HG03097 (cell line): Measurements from ENCODE around the gene ARID4B.
"Not testable (repeated sequence)": the region's sequence is repeated elsewhere in the genome, so short reads cannot be mapped to it uniquely, and the experiment has no call there.

Source experiments
- ATAC-seq: cut with Tn5 transposase; IDR thresholded peaks from one replicate; pipeline ENCODE4 v1.9.1; 2021; ENCODE audit not compliant: unreplicated experiment, low FRiP score

The ARID4B gene

DNA sequence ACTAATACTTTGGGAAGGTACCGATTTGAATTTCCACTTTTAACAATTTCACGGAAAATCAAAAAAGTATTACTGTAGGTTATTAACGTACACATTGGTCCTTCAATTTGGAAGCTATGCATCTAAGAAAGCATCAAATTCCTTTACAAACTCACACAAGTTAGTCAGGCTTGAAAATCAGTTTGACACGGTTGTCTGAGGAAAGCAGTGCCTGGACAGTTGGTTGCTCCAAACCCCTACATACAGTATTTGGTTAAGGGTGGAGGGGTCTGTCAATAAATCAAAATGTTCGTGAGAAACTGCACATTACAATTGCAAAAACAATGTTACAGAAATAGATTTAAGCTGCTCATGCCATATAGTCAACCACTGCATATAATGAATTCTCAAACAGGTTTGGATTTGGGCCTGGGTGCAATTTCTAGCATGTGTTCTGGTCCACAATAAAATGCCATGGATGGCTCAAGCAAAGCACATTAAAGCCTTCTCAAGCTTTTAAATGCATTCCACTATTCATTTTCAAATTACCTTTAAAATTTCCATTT lies 147.0 kb downstream of the ARID4B start:
- no peak for ATAC-seq

DNA sequence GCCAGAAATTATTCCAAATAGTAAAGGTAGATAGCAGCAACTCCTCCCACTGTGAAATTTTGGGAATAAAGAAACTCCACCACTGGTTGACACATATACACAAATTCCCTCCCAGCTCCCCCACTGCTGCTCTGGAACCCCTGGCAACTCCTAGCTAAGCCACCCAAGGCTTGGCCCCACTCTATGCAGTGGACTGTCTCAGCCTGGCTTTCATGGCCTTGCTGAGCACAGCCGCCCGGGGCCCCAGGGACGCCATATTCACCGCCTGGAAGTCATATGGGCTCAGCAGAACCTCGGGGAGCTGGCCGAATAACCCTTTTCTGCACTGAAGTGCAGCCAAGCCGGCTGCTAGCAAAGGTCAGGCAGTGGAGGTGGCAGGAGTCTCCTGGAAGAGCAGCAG lies 151.5 kb downstream of the ARID4B start:
- no peak for ATAC-seq

DNA sequence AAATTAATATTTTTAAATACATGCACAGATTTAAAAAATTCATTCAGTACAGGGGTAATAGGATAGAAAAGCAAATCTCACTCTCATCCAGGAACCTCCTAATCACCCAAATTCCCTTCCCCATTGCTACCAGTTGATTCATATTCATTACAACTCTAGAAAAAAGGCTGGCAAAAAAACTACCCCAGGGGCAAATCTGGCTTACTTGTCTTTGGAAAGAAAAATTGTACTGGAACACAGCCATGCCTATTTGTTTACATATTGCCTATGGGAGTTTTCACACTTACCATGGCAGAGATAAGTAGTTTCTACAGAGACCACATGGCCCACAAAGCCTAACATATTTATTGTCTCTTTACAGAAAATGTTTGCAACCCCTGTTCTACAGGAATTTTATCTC lies 158.0 kb downstream of the ARID4B start:
- ATAC-seq = no peak

DNA sequence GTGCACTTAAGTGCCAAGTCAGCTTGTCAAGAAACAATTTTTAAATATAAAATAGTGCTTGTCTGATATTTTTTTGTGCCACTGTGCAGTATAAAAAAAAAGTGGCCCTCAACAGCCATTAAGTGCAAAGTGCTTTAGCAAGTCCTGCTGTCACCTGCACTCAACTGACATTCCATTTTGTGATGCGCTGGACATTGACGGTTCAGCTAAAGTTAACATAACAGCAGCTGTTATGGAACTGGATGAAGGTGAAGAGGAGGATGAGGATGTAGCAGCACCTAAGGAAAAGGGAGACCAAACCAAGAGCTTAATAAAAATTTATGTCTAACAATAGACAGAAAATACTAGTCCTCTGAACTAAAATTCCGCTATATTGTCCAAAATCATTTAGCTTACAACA lies 159.6 kb downstream of the ARID4B start:
- no peak for ATAC-seq

DNA sequence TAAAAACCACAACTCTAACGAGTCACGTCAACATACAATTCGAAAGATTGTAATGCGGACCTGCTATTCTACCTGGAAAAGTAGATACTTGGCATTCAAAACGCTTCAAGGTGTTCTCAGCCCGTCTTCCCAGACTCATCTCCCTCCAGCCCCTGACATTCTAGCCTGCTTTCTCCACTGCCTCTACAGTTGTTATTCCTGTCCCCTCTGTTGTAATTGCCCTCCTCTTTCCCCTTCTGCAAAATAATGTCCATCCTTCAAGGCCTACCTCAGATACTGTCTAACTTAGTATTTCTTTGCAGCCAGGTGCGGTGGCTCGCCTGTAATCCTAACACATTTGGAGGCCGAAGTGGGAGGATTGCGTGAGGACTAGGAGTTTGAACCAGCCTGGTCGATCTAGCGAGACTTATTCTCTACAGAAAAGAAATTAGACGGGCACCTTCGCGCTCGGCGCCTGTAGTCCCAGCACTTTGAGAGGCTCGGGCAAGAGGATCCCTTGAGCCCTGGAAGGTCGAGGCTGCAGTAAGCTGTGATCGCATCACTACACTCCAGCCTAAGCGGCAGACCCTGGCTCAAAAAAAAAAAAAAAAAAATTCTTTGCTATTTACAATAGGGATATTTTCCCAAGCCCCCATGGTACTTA lies 166.2 kb downstream of the ARID4B start:
- ATAC-seq = no peak

DNA sequence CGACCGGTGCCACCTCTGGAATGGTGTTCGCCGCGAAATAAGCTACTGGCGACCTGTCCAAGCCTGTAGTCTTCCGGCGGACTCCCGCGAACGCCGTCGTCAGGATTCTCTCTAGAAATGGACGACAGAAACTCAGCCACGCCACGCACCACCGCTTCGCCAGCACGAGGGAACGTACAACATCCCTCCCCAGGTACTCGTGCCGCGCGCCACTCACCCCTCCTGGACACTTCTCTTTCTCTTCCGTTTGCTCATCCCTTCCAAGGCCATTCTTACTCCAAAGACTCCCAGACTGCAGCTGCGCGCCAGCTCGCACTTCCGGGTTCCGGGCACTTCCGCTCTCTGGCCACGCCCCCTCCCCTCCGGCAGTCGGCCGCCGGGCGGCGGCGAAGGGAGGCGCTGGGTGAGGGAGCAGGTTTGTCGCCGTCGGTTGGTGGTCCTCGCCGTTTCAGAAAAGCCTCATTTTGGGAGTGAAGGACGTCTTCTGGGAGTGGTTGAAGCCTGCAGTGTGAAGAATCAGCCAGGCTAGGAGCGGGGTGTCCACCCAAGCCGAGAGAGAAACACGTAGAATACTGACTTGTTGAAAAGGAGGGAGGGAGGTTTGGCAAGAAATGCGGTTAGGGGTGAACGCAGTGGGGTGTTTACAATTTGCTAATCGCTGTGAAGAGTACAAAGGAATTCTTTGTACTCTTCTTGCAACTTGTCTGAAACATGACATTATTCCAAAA lies 166.9 kb downstream of the ARID4B start, which contains the start of gene RBM34:
Gene RBM34 (minus strand): TSS at position 294 of the 728 bp plus-strand sequence. CDS start 24 bp downstream, at position 270.
- ATAC-seq = peak; percentile 89

DNA sequence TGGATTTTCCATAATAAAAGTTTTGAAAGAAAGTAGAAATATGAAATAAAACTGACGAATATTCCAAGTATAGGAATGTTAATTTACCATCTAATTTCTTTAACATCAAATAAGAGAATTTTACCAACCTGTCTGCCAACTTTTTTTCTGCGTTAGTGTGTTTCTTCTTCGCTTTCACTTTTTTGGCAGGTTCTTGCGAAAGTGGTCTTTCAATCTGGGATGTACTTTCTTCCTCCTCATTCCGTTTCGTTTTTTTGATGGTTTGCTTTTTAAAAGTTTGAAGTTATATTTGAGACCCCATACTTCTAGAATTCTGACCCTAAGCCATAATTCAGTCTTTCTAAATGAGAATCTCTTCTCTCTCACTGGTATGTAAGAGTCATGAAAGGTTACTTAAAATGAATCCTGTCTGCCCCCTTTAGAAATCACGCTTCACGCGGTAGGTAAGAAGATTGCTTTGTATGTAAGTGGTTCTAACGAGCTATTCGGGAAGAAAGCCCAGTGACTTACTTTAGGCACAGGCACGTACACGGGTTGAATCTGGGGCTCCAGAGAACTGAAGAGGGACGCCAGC lies 167.5 kb downstream of the ARID4B start:
- ATAC-seq = no peak

DNA sequence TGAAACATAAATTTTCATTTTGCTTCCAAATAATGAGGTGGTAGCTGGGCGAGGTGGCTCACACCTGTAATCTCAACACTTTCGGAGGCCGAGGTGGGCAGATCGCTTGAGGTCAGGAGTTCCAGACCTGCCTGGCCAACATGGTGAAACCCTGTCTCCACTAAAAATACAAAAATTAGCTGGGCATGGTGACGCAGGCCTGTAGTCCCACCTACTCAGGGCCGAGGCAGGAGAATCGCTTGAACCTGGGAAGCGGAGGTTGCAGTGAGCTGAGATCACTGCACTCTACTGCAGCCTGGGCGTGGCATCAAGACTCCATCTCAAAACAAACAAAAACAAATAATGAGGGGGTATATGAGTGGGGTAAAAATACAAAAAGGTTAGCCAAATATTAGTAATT lies 168.0 kb downstream of the ARID4B start:
- not testable (repeated sequence) for ATAC-seq

DNA sequence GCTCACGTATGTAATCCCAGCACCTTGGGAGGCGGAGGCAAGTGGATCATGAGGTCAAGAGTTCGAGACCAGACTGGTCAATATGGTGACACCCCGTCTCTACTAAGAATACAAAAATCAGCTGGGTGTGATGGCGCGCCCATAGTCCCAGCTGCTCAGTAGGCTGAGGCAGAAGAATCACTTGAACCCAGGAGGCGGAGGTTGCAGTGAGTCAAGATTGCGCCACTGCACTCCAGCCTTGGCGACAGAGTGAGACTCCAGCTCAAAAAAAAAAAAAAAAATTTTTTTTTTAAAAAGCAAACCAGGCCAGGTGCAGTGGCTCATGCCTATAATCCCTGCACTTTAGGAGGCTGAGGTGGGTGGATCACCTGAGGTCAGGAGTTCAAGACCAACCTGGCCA lies 168.7 kb downstream of the ARID4B start:
- not testable (repeated sequence) for ATAC-seq

DNA sequence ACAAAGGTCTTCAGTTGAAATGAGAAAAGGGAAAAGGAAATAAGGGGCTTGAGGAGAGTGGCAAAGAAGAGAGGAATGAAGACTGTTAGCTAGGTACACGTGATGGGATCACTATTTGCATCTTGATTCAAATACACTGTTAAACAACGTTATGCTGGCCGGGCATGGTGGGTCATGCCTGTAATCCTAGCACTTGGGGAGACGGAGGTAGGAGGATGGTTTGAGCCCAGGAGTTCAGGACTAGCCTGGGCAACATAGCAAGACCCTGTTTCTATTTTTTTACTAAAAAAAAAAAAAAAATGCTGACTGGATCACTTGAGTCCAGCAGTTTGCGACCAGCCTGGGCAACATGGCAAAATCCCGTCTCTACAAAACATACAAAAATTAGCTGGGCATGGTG lies 169.3 kb downstream of the ARID4B start:
- no peak for ATAC-seq

DNA sequence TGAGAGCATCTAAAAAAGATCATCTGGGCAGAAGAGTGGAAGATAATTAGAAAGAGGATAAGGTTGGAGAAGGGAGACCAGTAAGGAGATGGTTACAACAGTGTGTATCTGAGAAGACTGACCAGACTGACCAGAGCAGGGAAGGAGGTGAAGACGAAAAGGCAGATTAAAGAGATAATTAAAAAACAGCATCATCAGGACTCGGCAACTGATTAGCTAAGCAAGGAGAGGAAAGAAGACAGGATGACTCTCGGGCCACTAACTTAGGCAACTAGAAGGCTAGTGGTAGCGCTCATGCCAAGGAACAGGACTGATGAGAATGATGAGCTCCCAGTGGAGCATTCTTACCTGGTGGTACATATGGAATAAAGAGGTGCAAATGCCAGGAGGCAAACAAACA lies 170.8 kb downstream of the ARID4B start:
- ATAC-seq = no peak

DNA sequence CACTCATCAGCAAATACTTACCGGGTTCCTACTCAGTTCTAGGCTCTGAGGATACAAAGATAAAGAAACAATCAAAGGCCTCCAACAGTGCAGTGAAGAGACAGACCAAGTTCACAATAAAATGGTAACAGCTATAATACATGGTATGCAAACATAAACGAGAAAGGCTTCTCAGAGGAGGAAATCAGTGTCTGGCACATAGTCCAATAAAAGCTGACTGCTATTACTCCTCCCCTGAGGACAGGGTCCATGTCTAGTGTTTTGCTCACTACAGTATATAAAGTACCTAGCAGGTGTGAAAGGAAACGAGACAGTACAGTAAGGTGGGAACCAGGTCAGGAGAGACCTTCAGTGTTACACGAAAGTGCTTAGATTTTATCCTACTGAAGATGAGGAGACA lies 171.2 kb downstream of the ARID4B start:
- no peak for ATAC-seq

DNA sequence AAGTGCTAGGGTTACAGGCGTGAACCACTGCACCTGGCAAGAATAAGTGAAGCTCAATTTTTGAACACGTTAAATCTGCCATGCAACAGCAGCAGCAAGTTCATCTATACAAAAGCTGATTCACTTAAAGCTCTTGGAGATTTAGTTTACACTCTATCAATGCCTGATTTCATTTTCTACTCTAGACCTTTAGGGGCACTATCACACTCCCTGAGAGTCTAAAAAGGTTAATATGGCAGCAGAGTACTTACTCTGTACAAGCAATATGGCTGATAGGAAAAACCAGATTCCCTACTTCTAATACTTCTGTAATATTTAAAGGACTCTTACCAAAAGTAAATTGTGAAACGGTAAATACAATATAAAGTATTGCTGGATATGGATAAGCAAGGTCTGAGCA lies 171.7 kb downstream of the ARID4B start:
- no peak for ATAC-seq

DNA sequence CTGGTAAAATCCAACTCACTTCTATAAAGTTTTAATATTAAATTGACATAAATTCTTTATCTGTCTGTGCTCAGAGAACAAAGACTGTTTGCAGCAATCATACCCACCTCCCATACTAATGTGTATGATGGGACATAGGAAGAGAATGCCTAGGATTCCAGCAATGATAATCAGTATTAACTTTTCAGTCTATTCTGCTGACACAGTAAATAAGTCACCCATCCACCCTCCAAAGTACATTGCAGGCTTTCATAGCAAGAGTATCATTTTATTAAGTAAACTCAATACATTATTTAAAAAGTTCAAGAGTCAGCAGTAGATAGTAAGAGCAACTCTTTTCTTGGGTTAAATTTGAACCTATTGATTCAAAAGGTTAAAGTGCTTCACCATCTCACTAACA lies 175.7 kb downstream of the ARID4B start:
- ATAC-seq = no peak

DNA sequence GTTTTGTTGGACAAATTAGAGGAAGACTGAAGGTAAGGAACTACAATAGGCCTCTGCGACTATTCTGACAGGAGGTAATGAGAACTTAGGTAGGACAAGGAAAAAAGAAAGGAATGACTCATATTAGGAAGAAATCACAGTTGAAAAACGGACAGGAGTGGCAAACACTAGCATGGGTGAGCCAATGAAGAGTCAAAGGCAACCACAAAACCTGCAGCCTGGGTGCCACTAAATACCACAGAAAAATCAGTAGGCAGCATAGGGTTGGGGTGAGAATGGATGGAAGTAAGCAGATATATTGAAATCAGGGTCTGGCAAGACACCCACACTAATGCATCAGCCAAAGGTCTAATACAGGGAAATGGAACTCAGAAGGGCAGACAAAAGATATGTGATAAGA lies 176.9 kb downstream of the ARID4B start:
- ATAC-seq = no peak

DNA sequence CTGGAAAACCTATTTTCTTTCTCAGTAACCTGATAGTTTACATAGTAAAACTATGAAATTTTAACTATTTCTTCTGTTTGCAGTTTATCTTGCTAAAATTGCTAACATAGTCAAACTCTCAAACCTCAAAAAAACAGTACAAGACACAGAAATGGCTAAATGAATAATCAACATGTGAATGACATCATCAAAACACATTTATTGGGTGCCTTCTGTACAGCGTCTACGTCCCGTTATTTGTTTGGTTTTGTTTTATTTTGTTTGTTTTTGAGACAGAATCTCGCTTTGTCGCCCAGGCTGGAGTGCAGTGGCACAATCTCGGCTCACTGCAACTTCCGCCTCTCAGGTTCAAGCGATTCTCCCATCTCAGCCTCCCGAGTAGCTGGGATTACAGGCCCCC lies 178.2 kb downstream of the ARID4B start:
- no peak for ATAC-seq

DNA sequence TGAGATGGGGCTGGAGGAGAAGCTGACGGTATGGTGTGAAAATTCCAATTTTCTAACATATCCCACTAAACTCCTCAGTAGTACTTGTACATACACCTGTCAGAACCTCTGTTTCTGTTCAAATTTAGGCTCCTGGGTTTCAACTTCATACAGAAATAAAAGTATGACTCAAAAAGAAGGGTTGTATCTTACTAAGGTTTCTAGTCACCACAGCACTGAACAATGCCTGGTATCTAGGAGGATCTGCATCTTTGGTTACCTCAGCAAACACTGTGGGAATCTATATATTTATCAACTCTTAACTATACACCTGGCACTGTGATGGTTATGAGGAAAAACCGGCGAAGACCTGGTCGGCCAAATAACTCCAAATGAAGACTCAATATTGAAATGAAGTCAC lies 180.7 kb downstream of the ARID4B start:
- ATAC-seq = no peak

DNA sequence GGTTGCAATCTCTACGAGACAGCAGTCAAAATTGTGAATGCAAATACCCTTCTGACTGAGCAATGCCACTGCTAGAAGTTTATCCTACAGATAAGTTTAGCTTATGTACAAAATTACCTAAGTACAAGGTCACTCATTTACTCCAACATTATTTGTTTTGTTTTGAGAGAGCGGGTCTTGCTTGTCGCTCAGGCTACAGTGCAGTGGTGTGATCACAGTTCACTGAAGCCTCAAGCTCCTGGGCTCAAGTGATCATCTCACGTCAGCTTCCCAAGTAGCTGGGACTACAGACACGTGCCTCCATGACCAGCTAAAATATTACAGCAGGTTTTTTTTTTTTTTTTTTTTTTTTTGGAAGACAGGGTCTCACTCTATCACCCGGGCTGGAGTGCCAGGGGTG lies 182.3 kb downstream of the ARID4B start:
- ATAC-seq = no peak

DNA sequence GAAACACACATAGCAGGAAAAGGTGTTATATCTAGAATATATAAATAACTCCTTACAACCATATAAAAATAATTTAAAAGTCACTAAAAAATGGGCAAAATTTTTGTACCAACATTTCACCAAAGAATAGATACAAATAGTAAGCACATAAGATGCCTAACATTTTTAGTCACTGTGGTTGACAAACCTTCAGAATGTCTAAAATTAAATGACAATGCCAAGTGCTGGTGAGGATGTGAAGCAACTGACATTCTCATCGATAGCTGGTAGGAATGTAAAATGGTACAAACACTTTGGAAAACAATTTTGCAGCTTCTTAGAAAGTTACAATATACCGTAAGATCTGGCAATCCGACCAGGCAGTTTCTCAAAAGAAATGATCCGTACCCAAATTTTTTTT lies 185.0 kb downstream of the ARID4B start:
- no peak for ATAC-seq

DNA sequence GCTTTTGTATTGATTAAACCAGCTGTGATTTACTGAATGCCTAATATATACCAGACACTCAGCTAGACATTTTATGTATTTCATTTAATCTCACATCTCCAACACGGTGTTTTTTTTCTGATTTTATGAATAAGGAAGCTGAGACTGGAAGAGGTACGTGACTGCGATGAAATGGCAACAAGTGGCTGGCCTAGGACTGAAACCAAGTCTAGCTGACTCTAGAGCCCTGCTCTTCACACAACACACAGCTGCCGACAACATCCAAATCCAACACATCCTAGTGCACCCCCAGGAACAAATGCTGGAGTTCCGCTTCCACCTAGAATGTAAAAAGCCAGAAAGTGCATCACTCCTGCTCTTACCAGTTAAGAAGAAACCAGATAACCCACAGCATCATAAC lies 188.7 kb downstream of the ARID4B start:
- no peak for ATAC-seq

DNA sequence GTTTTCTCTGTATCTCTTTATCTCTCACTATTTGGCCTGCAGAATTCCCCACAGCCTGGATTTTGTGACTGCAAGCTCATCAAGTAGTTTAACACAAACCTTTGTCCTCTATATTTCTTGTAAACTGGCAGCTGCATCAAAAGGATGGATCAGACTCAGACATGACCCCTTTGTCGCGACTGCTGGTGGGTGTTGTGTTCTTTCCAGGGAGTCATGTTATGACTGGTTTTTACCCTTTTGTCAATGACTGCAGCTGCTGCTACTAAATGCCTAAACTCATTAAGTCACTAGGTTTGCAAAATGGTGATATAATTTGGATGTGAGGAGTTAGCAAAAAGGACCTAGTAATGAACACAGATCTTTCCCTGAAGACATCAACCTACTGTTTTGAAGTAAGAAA lies 189.2 kb downstream of the ARID4B start:
- no peak for ATAC-seq

DNA sequence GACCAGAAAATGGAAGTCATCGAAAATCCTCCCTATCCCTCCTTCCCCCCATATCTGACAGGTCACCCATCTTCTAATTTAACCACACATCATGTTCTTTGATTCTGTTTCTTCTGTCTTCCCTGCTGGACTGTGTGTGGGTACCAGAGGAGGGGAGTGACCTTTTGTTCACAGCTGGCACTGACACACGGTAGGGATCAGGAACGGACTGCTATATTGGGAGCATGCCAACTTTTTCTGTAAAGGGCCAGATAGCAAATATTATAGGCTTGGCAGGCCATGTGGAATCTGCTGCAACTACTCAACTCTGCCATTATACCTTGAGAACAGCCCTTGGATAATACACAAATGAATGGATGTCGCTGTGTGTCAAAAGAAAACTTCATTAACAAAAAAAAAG lies 191.9 kb downstream of the ARID4B start:
- no peak for ATAC-seq
